Activated T-cell treated with anti-CD3 and anti-CD28 coated beads for 4 hours (primary cell): ENCODE measurements around the gene TKTL1.
A peak's percentile ranks its signal among the peaks of the same experiment; 100 is the strongest.

Experiments used
- DNase-seq: peaks from one replicate; pipeline ENCODE4 v3.0.0-alpha.2; 2020

TKTL1 gene

GRCh38 chrX:154363706-154364439 lies 68.3 kb downstream of the TKTL1 start:
- DNase-seq = no peak

- DNase-seq = no peak
Measured at GRCh38 chrX:154365052-154365600, 69.5 kb downstream of the TKTL1 start.

DNA sequence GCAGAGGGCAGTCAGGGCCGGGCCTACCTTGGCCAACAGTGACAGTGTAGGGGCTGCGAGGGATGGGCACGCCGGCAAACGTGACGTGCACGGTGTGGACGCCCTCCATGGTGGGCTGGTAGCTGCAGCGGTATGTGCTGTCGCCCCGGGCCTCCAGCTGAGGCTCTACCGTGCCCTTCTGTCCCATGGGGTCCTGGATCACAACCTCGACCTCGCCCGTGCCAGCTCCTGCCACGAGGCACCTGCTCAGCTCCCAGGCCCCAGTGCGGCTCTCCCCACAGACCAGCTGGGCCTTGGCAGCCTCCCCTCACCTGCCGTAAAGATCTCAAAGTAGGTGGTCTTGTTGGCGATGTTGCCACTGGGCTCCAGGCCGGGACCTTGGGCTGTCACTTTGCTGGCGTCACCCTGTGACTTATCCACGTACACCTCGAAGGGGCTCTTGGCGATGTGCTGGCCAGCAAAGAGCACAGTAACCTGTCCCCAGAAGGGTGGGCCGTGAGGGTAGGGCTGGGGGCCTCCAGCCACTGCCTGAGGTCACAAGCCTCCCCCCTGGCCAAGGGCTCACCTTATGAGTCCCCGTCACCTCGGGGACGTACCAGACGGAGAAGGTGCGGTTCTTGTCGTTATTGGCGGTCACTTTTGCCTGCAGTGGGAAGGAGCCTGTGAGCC lies 70.5 kb downstream of the TKTL1 start:
- DNase-seq = no peak

DNA sequence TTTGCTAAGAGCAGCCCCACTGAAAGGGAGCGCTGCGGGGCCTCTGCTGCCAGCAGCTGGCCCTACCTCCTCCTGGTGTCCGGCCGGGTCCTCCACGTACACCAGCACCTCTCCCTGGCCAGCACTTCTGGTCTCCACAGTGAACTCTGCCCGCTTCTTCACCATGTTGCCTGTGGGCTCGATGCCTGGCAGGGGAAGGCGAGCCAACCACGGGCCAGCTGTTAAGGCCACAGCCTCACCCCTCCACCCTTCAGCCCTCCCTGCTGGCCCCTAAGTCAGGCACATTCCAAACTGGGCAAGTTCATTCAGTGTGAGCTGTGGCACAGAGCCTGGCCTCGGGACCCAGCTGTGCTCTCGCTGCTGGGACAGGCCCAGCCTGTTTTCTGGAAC lies 71.1 kb downstream of the TKTL1 start:
- no peak for DNase-seq

- no peak for DNase-seq
Measured at GRCh38 chrX:154367474-154368308, 72.1 kb downstream of the TKTL1 start.

DNA sequence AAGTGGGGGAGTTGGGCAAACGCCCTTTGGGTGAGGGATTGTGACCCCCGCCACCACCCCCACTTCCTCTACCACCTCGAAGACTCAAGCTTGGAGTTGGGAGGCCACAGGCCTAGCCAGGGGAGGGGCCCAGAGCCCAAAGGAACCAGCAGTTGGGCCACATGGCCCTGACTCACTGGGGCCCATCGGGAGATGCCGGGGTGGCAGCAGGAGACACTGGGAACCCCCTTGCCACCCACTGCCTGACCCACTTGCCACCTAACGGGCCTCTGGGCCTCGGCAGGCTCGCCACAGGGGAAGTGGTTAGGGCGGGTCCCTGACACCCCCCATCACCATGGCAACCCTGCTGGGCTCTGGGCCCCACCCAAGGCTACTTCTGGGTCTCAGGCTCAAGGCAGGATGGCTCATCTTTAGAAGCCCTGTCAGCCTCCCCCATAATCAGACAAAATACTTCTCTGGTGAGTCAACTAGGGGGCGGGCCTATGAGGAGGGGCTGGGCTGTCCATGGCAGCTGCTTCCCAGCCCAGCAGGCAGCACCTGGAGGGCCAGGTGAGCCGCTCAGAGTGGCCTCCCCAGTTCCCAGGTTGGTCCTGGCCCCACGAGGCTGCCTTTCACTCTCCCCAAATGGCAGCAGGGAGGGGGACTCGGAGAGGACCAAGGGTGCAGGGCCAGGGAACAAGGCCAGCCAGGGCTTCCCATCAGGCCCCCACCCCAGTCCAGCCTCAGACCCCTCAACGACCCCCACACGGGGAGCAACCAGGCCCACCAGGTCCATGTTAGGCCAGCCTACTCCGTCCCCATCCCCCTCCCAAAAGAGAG lies 73.2 kb downstream of the TKTL1 start:
- DNase-seq = peak; percentile 81

DNA sequence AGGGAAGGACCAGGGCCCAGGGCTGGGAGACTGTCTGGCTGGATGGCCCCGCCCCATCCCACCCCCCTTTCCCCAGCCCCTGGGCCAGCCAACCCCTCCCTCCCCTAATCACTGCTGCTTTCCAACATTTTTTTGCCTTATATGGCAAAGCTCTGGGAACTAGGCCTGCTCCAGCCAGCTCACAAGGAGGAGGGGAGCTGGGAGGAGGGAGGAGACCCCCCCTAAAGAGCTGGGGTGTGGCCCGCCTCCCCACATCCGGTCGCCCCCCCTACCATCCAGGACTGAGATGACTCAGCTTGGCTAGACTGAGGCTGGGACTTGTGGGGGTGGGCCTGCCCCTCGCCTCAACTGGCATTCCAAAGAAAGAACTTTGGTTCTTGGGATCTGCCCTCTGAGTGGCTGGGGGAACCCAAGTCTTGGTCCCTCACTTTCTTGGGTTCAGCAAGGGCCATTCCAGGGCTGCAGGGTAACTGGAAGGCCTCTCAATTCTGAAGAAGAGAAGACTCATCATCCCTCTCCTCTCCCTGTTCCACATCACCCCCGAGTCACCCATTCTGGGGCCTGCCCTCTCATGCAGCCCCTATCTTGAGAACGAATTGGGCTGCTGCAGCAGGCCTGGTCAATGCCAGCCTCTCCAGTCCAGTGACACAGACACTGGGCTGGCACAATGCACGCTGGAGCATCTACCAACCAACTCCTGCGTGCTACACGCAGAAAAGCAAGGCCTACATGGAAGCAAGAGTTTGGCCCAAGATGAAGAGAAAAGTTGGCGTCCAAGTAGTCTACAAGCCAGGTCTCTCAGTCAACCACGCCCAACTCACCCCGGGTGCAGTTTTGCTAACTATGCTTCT lies 74.1 kb downstream of the TKTL1 start:
- peak; percentile 64 for DNase-seq

- no peak for DNase-seq
Measured at GRCh38 chrX:154370300-154371016, 74.9 kb downstream of the TKTL1 start.

GRCh38 chrX:154371017-154371788 lies 75.6 kb downstream of the TKTL1 start:
- peak; percentile 86 for DNase-seq

GRCh38 chrX:154371789-154372300 lies 76.2 kb downstream of the TKTL1 start:
- no peak for DNase-seq

DNA sequence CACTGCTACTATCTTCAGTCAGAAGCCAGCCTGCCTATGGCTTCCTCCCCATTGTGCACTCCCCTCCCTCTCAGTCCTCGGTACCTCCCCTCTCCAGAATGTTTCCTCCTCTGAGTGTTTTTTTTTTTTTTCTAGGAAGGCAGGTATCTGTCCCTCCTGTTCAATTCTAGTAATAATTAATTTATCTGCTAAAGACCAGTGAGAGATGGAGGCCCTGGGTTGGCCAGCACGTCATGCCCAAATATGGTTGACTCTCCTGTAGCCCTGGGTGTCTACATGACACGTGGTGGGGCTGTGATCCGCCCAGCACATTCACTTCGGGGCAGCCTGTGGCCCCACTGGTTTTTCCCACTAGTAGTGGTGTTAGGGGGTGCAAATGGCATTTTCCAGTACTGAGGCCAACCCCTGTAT lies 77.0 kb downstream of the TKTL1 start:
- no peak for DNase-seq

DNA sequence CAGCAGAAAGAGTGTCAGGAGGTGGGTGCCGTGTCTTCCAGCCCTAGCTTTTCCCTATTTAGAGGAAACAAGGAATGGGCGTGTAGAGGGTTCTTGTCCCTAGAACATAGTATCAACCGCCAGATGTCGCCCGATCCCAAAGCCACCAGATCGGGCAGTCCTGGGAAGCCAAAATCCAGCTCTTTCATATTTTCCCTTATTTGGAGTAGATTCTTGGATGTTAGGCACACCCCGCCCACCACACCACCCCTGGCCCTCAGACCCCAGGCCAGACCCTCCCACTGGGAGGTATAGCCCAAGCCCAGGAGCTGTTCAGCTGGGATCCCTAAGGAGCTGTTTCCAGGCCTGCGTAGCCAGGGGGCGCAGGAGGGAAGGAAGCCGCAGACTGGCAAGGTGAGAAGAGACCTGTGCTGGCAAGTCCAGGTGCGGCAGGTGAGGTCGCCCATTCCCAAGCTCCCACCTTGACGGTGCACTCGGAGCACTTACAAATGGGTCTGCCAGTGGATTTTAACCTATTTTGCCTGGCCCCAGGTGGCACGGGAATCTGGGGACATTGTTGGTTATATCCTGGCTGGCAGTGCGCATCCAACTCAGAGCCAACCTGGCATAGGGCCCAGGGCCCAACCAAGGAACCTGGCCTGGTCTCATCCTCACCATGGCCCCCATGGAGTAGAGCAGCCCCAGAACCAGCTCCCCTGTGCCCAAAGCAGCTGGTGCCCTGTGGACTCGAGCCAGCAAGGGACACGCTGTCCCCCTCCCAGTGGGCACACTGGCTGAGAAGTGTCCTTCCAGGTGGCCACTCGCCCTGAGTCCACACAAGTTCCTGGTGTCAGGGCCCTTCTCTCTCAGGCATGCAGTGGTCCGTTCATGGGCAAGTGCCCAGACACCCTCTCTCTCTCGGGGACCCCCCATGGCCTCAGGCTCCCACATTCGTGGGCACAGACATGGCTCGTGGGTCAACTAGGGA lies 78.0 kb downstream of the TKTL1 start:
- no peak for DNase-seq

GRCh38 chrX:154374313-154375155 lies 78.9 kb downstream of the TKTL1 start, which contains the start of gene FLNA:
TSS of gene FLNA (minus strand) at chrX:154374634. CDS start at chrX:154371245, 3,389 bp downstream.
- DNase-seq = no peak

DNA sequence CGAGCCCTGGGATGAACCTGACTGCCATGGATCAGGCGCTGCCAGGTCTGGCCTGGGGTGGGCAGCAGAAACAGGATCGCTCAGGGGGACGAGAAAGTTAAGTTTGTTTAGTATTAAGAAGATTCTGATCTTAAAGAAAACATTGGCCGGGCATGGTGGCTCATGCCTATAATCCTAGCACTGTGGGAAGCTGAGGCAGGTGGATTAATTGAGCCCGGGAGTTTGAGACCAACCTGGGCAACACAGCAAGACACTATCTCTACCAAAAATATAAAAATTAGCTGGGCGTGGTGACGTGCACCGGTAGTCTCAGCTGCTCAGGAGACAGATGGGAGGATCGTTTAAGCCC lies 79.5 kb downstream of the TKTL1 start:
- DNase-seq = no peak

- no peak for DNase-seq
Measured at GRCh38 chrX:154376774-154377173, 81.2 kb downstream of the TKTL1 start.

DNA sequence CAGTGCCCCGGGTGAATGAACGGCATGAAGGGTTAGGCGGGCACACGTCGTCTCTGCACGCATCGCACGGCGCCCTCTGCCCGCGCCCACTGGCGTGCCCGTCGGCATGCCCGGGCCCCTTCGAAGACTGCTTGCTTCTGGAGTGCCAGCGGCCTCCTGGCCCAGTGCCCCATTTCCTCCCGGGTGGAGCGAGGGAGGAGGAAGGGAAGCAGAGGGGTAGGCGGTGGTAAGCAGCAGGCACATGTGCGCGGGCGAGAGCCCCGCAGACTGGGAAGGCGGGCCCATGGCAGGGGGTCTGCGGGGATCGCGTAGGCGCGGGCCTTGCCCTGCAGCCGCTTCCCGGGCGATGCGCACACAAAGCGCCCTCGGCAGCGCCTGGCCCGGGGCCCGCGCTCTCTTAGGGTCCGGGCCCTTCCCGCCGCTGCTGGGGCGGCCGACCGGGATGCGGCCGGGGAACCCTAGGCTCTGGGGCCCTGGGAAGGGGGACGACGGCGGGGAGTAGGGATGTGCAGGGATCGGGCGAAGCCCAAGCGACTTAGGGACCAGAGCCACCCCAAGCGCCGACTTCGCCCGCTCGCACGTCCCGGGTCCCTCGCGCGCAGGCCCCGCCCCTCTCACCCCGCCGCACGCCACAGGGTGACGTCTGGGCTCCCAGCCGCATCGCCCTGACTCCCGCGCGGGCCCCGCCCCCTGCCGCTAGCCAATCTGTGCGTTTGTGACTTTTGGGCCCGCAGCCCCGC lies 82.6 kb downstream of the TKTL1 start:
- DNase-seq = no peak
